HepG2 (cell line): Measurements from ENCODE around the gene ST6GALNAC6. TPM values are rescaled to one million over a fixed set of nuclear protein-coding genes. Genes with fewer than 3 reads are reported as not detected.
"Not testable (repeated sequence)": the region's sequence is repeated elsewhere in the genome, so short reads cannot be mapped to it uniquely, and the experiment has no call there.

Experiments used
- ATAC-seq: fragments of 200-7000 bp; cut with Tn5 transposase; 3 replicates; pipeline ENCODE4 v1.9.1; 2020; ENCODE audit warnings: mild to moderate bottlenecking, moderate library complexity
- BruUV-seq: library from RNA; stranded (reverse); fragments of 400-500 nt; replicated peaks from 2 replicates; lab custom pipeline; 2021; lab: Mats Ljungman, UMichigan
- CTCF ChIA-PET: fragments of 300-600 bp; formaldehyde crosslinking; extraction: SDS; loops from one replicate; lab custom pipeline; 2021; ENCODE audit warnings: low total read pairs, inconsistent platforms, low intra/inter-chr PET ratio; lab: Yijun Ruan, JAX
- POLR2A ChIA-PET: fragments of 350-600 bp; sonication (Branson Sonifier 250); formaldehyde crosslinking; loops from one replicate; lab custom pipeline; 2020; ENCODE audit warnings: antibody characterized with exemption, inconsistent platforms; lab: Yijun Ruan, JAX
- DNase-seq: peaks from one replicate; pipeline ENCODE4 v3.0.0-alpha.2; 2015; ENCODE audit warnings: low spot score
- FAIRE-seq: peaks from 3 replicates; lab custom pipeline; 2011; peaks lifted over from hg19 to GRCh38; lab: Jason Lieb, UNC
- H2AFZ ChIP-seq: one replicate; pipeline ENCODE4 v1.6.1; 2011; ENCODE audit warnings: low read length, inconsistent platforms
- H3K27ac ChIP-seq: fragments of 300-600 bp; 3 replicates; pipeline ENCODE4 v1.8.0; 2011; ENCODE audit warnings: mixed run types, mild to moderate bottlenecking, mixed read lengths, low read length, inconsistent platforms; ENCODE audit not compliant: insufficient read depth; ENCODE audit errors: extremely low read length
- H3K27me3 ChIP-seq, 2 experiments: fragments of 200-600 bp in 1 of 2; 2 replicates in 1 of 2; 3 replicates in 1 of 2; pipeline versions ENCODE4 v1.6.0 to v1.8.0; 2011; ENCODE audit warnings: low read length in 2 of 2, mild to moderate bottlenecking in 2 of 2, moderate library complexity in 2 of 2, inconsistent platforms in 1 of 2; ENCODE audit not compliant: insufficient read depth in 2 of 2, control insufficient read depth in 1 of 2
- H3K36me3 ChIP-seq, 2 experiments: fragments of 200-600 bp in 1 of 2; replicated peaks in 1 of 2; 2 replicates in 1 of 2; 3 replicates in 1 of 2; pipeline versions ENCODE4 v1.5.1 to v1.8.0; 2011; ENCODE audit warnings: low read length in 2 of 2, inconsistent platforms in 1 of 2; ENCODE audit not compliant: insufficient read depth in 2 of 2, control insufficient read depth in 1 of 2
- H3K4me1 ChIP-seq: 2 replicates; pipeline ENCODE4 v1.5.1; 2012; ENCODE audit warnings: low read length, inconsistent platforms; ENCODE audit not compliant: insufficient read depth
- H3K4me2 ChIP-seq: 2 replicates; pipeline ENCODE4 v1.6.0; 2011; ENCODE audit warnings: low read depth, low read length, inconsistent platforms
- H3K4me3 ChIP-seq, 3 experiments: fragments of 200-600 bp in 1 of 3; sonication (generic), shearing (Covaris generic) in 1 of 3; replicated peaks in 1 of 3; 2 replicates each; pipeline ENCODE4 v1.5.1; 2011 to 2016; ENCODE audit warnings: low read length in 3 of 3, inconsistent platforms in 2 of 3, low read depth in 2 of 3, mild to moderate bottlenecking in 2 of 3, control low read depth in 1 of 3, mixed read lengths in 1 of 3; ENCODE audit not compliant: insufficient read depth in 1 of 3
- H3K79me2 ChIP-seq: one replicate; pipeline ENCODE4 v1.6.1; 2011; ENCODE audit warnings: low read length, inconsistent platforms; ENCODE audit not compliant: insufficient read depth
- H3K9ac ChIP-seq: 2 replicates; pipeline ENCODE4 v1.6.0; 2011; ENCODE audit warnings: mild to moderate bottlenecking, low read depth, low read length, inconsistent platforms; ENCODE audit not compliant: insufficient read depth
- H3K9me3 ChIP-seq: 2 replicates; pipeline ENCODE4 v1.5.1; 2012; ENCODE audit warnings: mild to moderate bottlenecking, low read length
- H4K20me1 ChIP-seq: 2 replicates; pipeline ENCODE4 v1.6.0; 2011; ENCODE audit warnings: inconsistent platforms, mild to moderate bottlenecking, low read length, moderate library complexity; ENCODE audit not compliant: insufficient read depth
- GATA4 ChIP-seq: sonication (generic); IDR thresholded peaks from 2 replicates; pipeline ENCODE4 v1.6.1; 2016; ENCODE audit warnings: antibody characterized with exemption, low read depth, borderline replicate concordance
- ZMYM3 ChIP-seq: sonication (generic); formaldehyde crosslinking; IDR thresholded peaks from 2 replicates; pipeline ENCODE4 v1.5.1; 2020; ENCODE audit warnings: mild to moderate bottlenecking, missing genetic modification reagents
- ZNF460 ChIP-seq: sonication (generic); formaldehyde crosslinking; IDR thresholded peaks from 2 replicates; pipeline ENCODE4 v1.5.1; 2020; ENCODE audit warnings: missing genetic modification reagents, mild to moderate bottlenecking, borderline replicate concordance
- ZNF770 ChIP-seq: sonication (generic); formaldehyde crosslinking; IDR thresholded peaks from 2 replicates; pipeline ENCODE4 v1.5.0; 2020; ENCODE audit warnings: mild to moderate bottlenecking, missing genetic modification reagents
- WGBS: methylation state at CpG from one replicate; pipeline ENCODE4 v1.1.6; 2017; ENCODE audit warnings: low lambda C conversion rate; 5-methylcytosine and 5-hydroxymethylcytosine counted together
- in situ Hi-C: cut with HindIII; loops from 2 replicates; pipeline ENCODE4 v1.10.0; 2017; ENCODE audit warnings: low pct_unique_long_range_greater_than_20kb; ENCODE audit not compliant: extremely low pct_ligation_motif_present
- intact Hi-C: fragments of 100-400 bp; cut with micrococcal nuclease; formaldehyde crosslinking; loops from one replicate; pipeline ENCODE4 v1.10.0; 2022; ENCODE audit not compliant: unreplicated experiment
- polyA plus RNA-seq, 8 experiments: library from polyadenylated mRNA; depleted of rRNA in 3 of 8; stranded (reverse) in 7 of 8; unstranded in 1 of 8; fragments of >200 nt; fragmentation: Illumina TruSeq in 4 of 8; extraction: Trizol in 4 of 8; gene quantifications; 2 replicates each; pipeline versions ENCODE4 v1.2.1 to v1.2.3, GENCODE V29; 2011 to 2016; ENCODE audit warnings: low read depth in 4 of 8, missing spikeins in 1 of 8, mixed read lengths in 1 of 8; ENCODE audit not compliant: insufficient read depth in 1 of 8
- total RNA-seq, 5 experiments: library from RNA; depleted of rRNA; stranded (reverse); fragments of >200 nt; fragmentation: Illumina TruSeq; extraction: Trizol; gene quantifications; 2 replicates each; pipeline ENCODE4 v1.2.3, GENCODE V29; 2016; ENCODE audit warnings: low read depth in 1 of 5

ST6GALNAC6 gene
- total and polyA plus RNA-seq, 2 of the 13 experiments (the other 11 are each of a cell fraction or from before 2014, with no cell fraction given), result 18.5 to 65.4 TPM

GRCh38 chr9:127846443-127847177 is 52.8 kb downstream of the ST6GALNAC6 start (continued):
- 0 out of 2 replicates have a peak, but pooled peaks have one; percentile 13 for TF ChIP-seq GATA4

DNA sequence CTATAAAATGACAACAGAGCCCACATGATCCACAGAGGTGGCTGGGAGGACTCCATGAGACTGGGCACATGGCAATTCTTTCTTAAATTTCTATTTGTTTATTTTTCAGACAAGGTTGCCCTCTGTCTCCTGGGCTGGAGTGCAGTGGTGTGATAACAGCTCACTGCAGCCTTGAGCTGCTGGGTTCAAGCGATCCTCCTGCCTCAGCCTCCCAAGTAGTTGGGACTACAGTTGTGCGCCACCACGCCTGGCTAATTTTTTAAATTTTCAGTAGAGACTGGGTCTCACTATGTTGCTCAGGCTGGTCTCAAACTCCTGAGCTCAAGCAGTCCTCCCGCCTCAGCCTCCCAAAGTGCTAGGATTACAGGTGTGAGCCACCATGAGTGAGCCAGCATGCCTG is 53.8 kb downstream of the ST6GALNAC6 start:
- H3K27ac ChIP-seq, DNase-seq, H3K79me2 ChIP-seq, CTCF ChIA-PET, ATAC-seq, H3K36me3 ChIP-seq, H3K27me3 ChIP-seq, intact Hi-C loops, in situ Hi-C loops, BruUV-seq, H2AFZ ChIP-seq, H3K4me2 ChIP-seq, H3K9ac ChIP-seq, POLR2A ChIA-PET, H3K9me3 ChIP-seq, FAIRE-seq, H4K20me1 ChIP-seq, H3K4me3 ChIP-seq: not testable (repeated sequence)
- 90% methylated on average over 4 of the region's 4 CpGs for WGBS
- peaks cover 78% of the 10 kb centered on the region for H3K4me1 ChIP-seq
- TF ChIP-seq ZMYM3 (peak; percentile 78), ZNF460 (peak; percentile 53; the same call in 1 of the 2 replicates), ZNF770 (CRISPR knock-in tag) (peak; percentile 94)
